Immature natural killer cell (primary cell): ENCODE measurements around the gene AGXT. TPM values are rescaled to one million over a fixed set of nuclear protein-coding genes. Genes with fewer than 3 reads are reported as not detected.

Experiments
- DNase-seq, 3 donors: peaks; one replicate each; pipeline ENCODE4 v3.0.0; 2022; ENCODE audit warnings: mixed read lengths in 1 of 3
- H3K27ac Mint-ChIP-seq, 6 donors: one replicate each; pipeline ENCODE4 v1.8.0; 2020; ENCODE audit warnings: mixed read lengths in 6 of 6, mild to moderate bottlenecking in 5 of 6, inconsistent platforms in 4 of 6, moderate library complexity in 3 of 6
- H3K27me3 Mint-ChIP-seq, 3 donors: one replicate each; pipeline ENCODE4 v1.8.0; 2020 to 2021; ENCODE audit warnings: low read depth in 3 of 3, mild to moderate bottlenecking in 3 of 3, mixed read lengths in 3 of 3, moderate library complexity in 3 of 3, inconsistent platforms in 1 of 3
- H3K36me3 Mint-ChIP-seq, 3 donors: one replicate each; pipeline ENCODE4 v1.8.0; 2020; ENCODE audit warnings: mixed read lengths in 3 of 3, inconsistent platforms in 2 of 3, mild to moderate bottlenecking in 2 of 3
- H3K4me1 Mint-ChIP-seq, 2 donors: one replicate each; pipeline ENCODE4 v1.8.0; 2020; ENCODE audit warnings: inconsistent platforms in 2 of 2, mild to moderate bottlenecking in 2 of 2, mixed read lengths in 2 of 2, moderate library complexity in 1 of 2
- H3K4me3 Mint-ChIP-seq, 5 donors: one replicate each; pipeline ENCODE4 v1.8.0; 2020; ENCODE audit warnings: mild to moderate bottlenecking in 5 of 5, mixed read lengths in 5 of 5, inconsistent platforms in 3 of 5, moderate library complexity in 3 of 5
- H3K9me3 Mint-ChIP-seq, 6 donors: one replicate each; pipeline ENCODE4 v1.8.0; 2020; ENCODE audit warnings: mild to moderate bottlenecking in 6 of 6, mixed read lengths in 6 of 6, inconsistent platforms in 4 of 6, moderate library complexity in 3 of 6
- polyA plus RNA-seq, 3 donors: library from polyadenylated mRNA; unstranded; fragments of 300-500 nt; fragmentation: Illumina TruSeq; gene quantifications; one replicate each; pipeline ENCODE4 v1.2.3, GENCODE V29; 2021

AGXT gene
- polyA plus RNA-seq, 3 donors from 2014 or later: not detected

DNA sequence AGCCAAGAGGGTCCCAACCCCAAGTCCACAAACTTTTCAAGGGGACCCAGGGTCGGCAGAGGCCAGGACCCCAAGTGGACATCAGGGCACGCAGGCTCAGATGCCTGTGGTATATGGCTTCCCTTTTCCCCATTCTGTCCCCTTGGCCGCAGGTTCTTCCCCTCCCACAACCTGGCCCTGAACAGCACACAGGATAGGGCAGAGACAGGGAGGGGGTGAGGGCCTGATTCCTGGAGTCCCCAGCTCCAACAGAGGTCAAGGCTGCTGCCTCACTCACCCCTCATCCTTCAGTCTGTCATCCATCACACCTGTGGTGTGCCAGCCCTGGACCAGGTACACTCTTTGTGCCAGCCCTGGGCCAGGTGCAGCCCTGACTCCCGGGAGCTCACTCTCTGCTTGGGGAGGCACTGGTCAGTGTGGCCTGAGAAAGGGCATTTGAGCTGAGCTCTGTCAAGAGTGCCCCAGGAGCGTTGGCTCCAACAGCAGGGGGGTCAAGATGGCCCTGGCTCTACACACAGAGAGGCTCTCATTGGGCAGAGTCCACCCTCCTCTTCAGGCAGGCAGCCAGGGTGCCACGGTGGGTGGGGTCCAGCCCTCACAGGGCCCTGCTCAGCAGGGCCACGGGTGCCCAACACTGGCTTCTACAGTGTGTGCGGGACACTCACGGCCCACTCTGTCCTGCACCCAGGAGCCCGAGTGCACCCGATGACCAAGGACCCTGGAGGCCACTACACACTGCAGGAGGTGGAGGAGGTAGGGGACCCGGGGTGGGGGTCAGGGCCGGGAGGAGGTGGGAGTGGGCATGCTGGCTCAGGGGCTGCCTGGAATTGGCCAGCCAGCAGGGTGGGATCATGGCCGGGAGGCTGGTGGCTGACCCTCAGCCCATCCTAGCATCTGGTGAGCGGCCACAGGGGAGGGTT, 1.6 kb downstream of the AGXT start:
- Mint-ChIP-seq H3K4me1 (peaks cover 0 to 11% of the 10 kb centered on the region in 2 donors), H3K9me3 (no peaks in the 10 kb centered on the region), H3K4me3 (no peak overlapping the region), H3K27me3 (peaks cover 2 to 6% (median 5%) of the 10 kb centered on the region in 3 donors), H3K36me3 (no peaks in the 10 kb centered on the region), H3K27ac (no peak overlapping the region)
- DNase-seq: no peak

GRCh38 chr2:240871071-240871958, 2.7 kb downstream of the AGXT start:
- Mint-ChIP-seq H3K4me3 (no peak overlapping the region), H3K4me1 (peaks cover 0 to 1% of the 10 kb centered on the region in 2 donors), H3K36me3 (no peaks in the 10 kb centered on the region), H3K27me3 (peaks cover 1 to 2% (median 2%) of the 10 kb centered on the region in 3 donors), H3K9me3 (no peaks in the 10 kb centered on the region), H3K27ac (no peak overlapping the region)
- no peak for DNase-seq

DNA sequence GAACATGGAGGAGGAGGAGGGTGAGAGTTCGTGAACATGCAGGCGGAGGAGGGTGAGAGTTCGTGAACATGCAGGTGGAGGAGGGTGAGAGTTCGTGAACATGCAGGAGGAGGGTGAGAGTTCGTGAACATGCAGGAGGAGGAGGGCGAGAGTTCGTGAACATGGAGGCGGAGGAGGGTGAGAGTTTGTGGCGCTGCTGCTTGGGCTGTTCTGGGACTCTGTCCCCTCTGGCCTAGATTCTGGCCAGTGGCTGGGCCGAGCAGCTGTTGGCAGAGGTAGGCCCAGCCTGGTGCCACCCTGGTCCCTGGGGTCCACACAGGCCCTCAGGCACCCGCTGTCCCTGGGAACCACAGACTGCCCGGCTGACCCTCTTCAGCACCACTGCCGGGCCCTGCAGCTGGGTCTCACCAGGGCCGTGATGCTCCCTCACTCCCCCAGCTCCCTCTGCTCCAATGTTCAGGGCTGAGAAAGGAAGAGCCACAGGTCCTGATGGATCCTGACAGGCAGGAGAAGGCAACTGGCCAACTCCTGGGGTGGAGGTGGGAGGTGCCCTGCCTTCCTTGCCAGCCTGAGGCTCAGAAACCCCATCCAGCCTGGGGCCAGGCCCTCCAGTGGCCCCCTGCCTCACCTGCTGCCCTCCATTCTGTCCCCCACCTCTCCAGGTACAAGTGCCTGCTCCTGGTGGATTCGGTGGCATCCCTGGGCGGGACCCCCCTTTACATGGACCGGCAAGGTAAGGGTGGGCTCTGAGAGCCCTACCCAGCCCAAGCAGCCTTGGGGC, 3.9 kb downstream of the AGXT start:
- Mint-ChIP-seq H3K36me3 (no peaks in the 10 kb centered on the region), H3K27me3 (peaks cover 0 to 2% (median 0%) of the 10 kb centered on the region in 3 donors), H3K27ac (no peak overlapping the region), H3K4me3 (no peak overlapping the region), H3K9me3 (no peaks in the 10 kb centered on the region), H3K4me1 (no peaks in the 10 kb centered on the region)
- no peak for DNase-seq

GRCh38 chr2:240873098-240873788, 4.6 kb downstream of the AGXT start:
- H3K9me3 Mint-ChIP-seq: no peaks in the 10 kb centered on the region
- no peak overlapping the region for H3K27ac Mint-ChIP-seq
- DNase-seq: no peak
- no peaks in the 10 kb centered on the region for H3K27me3 Mint-ChIP-seq
- H3K36me3 Mint-ChIP-seq: no peaks in the 10 kb centered on the region
- H3K4me3 Mint-ChIP-seq: no peak overlapping the region
- H3K4me1 Mint-ChIP-seq: no peaks in the 10 kb centered on the region

- H3K27me3 Mint-ChIP-seq: no peaks in the 10 kb centered on the region
- no peak for DNase-seq
- H3K9me3 Mint-ChIP-seq: no peaks in the 10 kb centered on the region
These were observed 5.4 kb downstream of the AGXT start for GRCh38 chr2:240873805-240874714.

DNA sequence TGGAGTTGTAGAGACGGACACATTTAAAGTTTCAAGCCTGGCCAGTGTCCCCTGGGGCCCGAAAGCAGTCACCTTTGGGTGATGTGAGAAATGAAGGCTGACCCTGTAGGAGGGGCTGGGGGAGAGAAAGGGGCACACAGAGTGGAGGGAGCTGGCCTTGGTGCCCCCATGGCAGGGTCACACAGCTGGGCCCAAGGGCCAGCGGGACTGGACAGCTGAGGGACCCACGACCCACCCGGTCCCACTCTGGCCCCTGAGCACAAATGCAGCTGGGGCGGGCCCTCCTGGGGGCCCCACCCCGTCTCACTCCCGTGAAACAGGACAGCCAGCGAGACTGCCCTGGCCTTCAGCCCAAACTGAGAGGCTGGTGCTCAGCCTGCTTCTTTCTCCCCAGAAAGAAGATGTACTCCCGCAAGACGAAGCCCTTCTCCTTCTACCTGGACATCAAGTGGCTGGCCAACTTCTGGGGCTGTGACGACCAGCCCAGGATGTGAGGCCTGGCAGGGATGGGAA, 6.1 kb downstream of the AGXT start:
- H3K27ac Mint-ChIP-seq: no peak overlapping the region
- H3K36me3 Mint-ChIP-seq: no peaks in the 10 kb centered on the region
- no peaks in the 10 kb centered on the region for H3K4me1 Mint-ChIP-seq
- H3K9me3 Mint-ChIP-seq: no peaks in the 10 kb centered on the region
- DNase-seq: no peak
- no peak overlapping the region for H3K4me3 Mint-ChIP-seq
- no peaks in the 10 kb centered on the region for H3K27me3 Mint-ChIP-seq

More at GRCh38 chr2:240873805-240874714, 5.4 kb downstream of the AGXT start:
- no peak overlapping the region for H3K27ac Mint-ChIP-seq
- no peak overlapping the region for H3K4me3 Mint-ChIP-seq
- H3K36me3 Mint-ChIP-seq: no peaks in the 10 kb centered on the region
- no peaks in the 10 kb centered on the region for H3K4me1 Mint-ChIP-seq

GRCh38 chr2:240875228-240876034, 6.8 kb downstream of the AGXT start:
- Mint-ChIP-seq H3K4me1 (no peaks in the 10 kb centered on the region), H3K27me3 (peaks cover 0 to 2% (median 0%) of the 10 kb centered on the region in 3 donors), H3K9me3 (no peaks in the 10 kb centered on the region), H3K4me3 (no peak overlapping the region), H3K36me3 (no peaks in the 10 kb centered on the region), H3K27ac (no peak overlapping the region)
- no peak for DNase-seq

DNA sequence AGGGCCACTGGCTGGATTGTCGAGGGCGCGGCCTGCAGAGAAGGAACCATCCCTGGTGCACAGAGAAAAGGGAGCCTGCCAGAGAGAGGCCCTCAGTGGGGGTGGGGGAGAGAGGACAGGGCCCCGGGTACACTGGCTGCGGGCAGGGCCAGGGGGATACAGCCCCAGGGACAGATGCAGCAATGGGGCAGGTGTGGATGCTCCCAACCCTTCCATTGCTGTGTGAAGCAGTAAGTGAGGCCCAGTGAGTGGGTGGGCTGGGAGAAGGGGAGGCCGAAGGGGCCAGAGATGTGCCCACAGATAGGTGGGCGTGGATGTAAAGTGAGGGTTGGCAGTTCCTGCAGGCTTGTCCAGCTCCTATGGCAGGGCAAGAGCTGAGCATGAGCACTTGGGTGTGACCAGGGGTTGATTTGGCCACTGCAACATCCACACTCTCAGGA, 7.4 kb downstream of the AGXT start:
- no peak overlapping the region for H3K27ac Mint-ChIP-seq
- no peak for DNase-seq

DNA sequence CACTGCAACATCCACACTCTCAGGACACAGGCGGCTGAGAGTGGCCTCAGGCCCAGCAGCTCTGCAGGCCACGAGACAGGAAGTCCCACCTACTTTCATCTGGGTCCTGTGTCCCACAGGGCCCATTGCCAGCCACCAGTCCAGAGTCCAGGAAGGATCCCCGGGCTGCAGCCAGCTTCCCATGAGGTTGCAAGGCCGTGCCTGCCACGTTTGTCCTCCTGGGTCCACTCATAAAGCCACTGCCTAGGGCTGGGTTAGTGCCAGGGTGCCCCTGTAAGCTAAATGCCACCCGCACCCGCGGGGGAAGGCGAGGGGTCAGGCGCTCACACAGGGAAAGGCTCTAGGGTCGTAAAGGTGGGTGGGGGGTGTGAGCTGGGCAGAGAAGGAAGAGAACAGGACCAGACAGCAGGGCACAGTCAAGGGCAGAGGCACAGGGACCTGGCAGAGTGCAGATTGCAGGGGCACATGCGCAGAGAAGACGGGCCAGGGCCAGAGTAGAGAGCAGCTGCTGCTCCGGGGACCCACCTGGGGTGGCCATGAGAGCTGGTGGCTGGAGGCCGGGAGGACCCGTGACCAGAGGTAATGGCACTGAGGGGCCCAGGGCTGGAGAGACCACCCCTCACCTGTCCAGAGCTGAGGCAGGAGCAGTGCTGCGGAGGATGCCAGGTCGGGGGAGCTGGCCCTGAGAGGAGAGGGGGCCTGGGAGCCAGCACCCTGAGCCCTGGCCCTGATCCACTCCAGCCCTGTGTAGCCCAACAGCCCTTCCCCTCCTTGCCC, 8.0 kb downstream of the AGXT start:
- no peaks in the 10 kb centered on the region for H3K9me3 Mint-ChIP-seq
- peaks cover 0 to 2% (median 0%) of the 10 kb centered on the region in 3 donors for H3K27me3 Mint-ChIP-seq
- no peak overlapping the region for H3K27ac Mint-ChIP-seq
- H3K4me1 Mint-ChIP-seq: no peaks in the 10 kb centered on the region
- H3K4me3 Mint-ChIP-seq: no peak overlapping the region
- H3K36me3 Mint-ChIP-seq: no peaks in the 10 kb centered on the region
- no peak for DNase-seq

More for the DNA sequence above, 7.4 kb downstream of the AGXT start:
- Mint-ChIP-seq H3K27me3 (peaks cover 0 to 2% (median 0%) of the 10 kb centered on the region in 3 donors), H3K4me1 (no peaks in the 10 kb centered on the region), H3K36me3 (no peaks in the 10 kb centered on the region), H3K4me3 (no peak overlapping the region), H3K9me3 (no peaks in the 10 kb centered on the region)

GRCh38 chr2:240877460-240878340, 9.1 kb downstream of the AGXT start:
- no peaks in the 10 kb centered on the region for H3K4me1 Mint-ChIP-seq
- H3K4me3 Mint-ChIP-seq: no peak overlapping the region
- H3K9me3 Mint-ChIP-seq: no peaks in the 10 kb centered on the region
- DNase-seq: no peak
- no peak overlapping the region for H3K27ac Mint-ChIP-seq
- peaks cover 0 to 2% (median 0%) of the 10 kb centered on the region in 3 donors for H3K27me3 Mint-ChIP-seq
- no peaks in the 10 kb centered on the region for H3K36me3 Mint-ChIP-seq
